K562 (cell line): ENCODE measurements around the gene PSPC1.

Experiments used
- ARID3B ChIP-seq: fragments of 250-450 bp; sonication (Bioruptor Pico); IDR thresholded peaks from 2 replicates; pipeline ENCODE4 v1.4.0; 2020; ENCODE audit warnings: borderline replicate concordance
- BRCA1 ChIP-seq, 2 experiments: fragments of 450-650 bp in 1 of 2; sonication (generic) in 1 of 2; formaldehyde crosslinking in 1 of 2; IDR thresholded peaks; 2 replicates each; pipeline versions ENCODE4 v1.5.0 to v1.6.1; 2017 to 2020; ENCODE audit warnings: mild to moderate bottlenecking in 1 of 2, missing genetic modification reagents in 1 of 2
- CTCF ChIP-seq, 3 experiments: IDR thresholded peaks in 2 of 3; conservative IDR thresholded peaks in 1 of 3; 2 replicates each; pipeline ENCODE4 v1.5.1; 2011 to 2012; ENCODE audit warnings: low read length in 3 of 3, mild to moderate bottlenecking in 3 of 3, control low read depth in 2 of 3, improper control_type of control experiment in 1 of 3, inconsistent platforms in 1 of 3, low read depth in 1 of 3, mixed read lengths in 1 of 3, moderate library complexity in 1 of 3; ENCODE audit not compliant: insufficient read depth in 2 of 3
- ELF4 ChIP-seq: fragments of 450-650 bp; formaldehyde crosslinking; IDR thresholded peaks from 2 replicates; pipeline ENCODE4 v1.4.0; 2022; ENCODE audit warnings: missing genetic modification characterization
- HMG20A ChIP-seq: fragments of 450-650 bp; formaldehyde crosslinking; conservative IDR thresholded peaks from 2 replicates; pipeline ENCODE4 v1.4.0; 2020; ENCODE audit warnings: mild to moderate bottlenecking, mixed read lengths
- HNRNPLL ChIP-seq: fragments of 200-400 bp; formaldehyde crosslinking; IDR thresholded peaks from 2 replicates; pipeline ENCODE4 v1.6.1; 2017; ENCODE audit warnings: low read length, low read depth, mild to moderate bottlenecking; ENCODE audit not compliant: poor library complexity, severe bottlenecking
- MGA ChIP-seq: fragments of 450-650 bp; IDR thresholded peaks from 2 replicates; pipeline ENCODE4 v1.6.1; 2016; ENCODE audit warnings: mild to moderate bottlenecking, moderate library complexity
- MTA2 ChIP-seq: fragments of 450-650 bp; IDR thresholded peaks from 2 replicates; pipeline ENCODE4 v1.6.1; 2016; ENCODE audit warnings: low read depth
- POLR2AphosphoS5 ChIP-seq: IDR thresholded peaks from 2 replicates; pipeline ENCODE4 v1.6.1; 2011; ENCODE audit warnings: mild to moderate bottlenecking, low read depth, low read length, moderate library complexity; ENCODE audit not compliant: control insufficient read depth, insufficient read depth
- TAF1 ChIP-seq: IDR thresholded peaks from 2 replicates; pipeline ENCODE4 v1.6.1; 2011; ENCODE audit warnings: mild to moderate bottlenecking, low read length, moderate library complexity; ENCODE audit not compliant: insufficient read depth, control insufficient read depth, severe bottlenecking; ENCODE audit errors: extremely low read depth
- ZNF23 ChIP-seq: fragments of 250-450 bp; sonication (Bioruptor Pico); IDR thresholded peaks from 2 replicates; pipeline ENCODE4 v1.4.0; 2020; ENCODE audit warnings: mild to moderate bottlenecking
- ZNF592 ChIP-seq: fragments of 450-650 bp; IDR thresholded peaks from 2 replicates; pipeline ENCODE4 v1.6.1; 2017; ENCODE audit warnings: antibody characterized with exemption, mild to moderate bottlenecking

GRCh38 chr13:19663416-19663979, 119.2 kb downstream of the PSPC1 start:
- TF ChIP-seq CTCF (IDR thresholded peaks at IDR 0.05 in 2 of 3, conservative IDR thresholded peaks at IDR 0.05 in 1 of 3; ENCODE audit: insufficient read depth in 2 of 3, low read depth in 1 of 3, low read length in 3 of 3), result no peak
- no peak for TF ChIP-seq HNRNPLL
- TF ChIP-seq ZNF592, result no peak
- no peak for TF ChIP-seq MGA
- TF ChIP-seq MTA2, result no peak
- no peak for TF ChIP-seq BRCA1 (IDR thresholded peaks at IDR 0.05)
- TF ChIP-seq BRCA1 (CRISPR knock-in tag; IDR thresholded peaks at IDR 0.05), result no peak
- TF ChIP-seq ARID3B (CRISPR knock-in tag), result no peak
- TF ChIP-seq ZNF23 (CRISPR knock-in tag), result no peak
- no peak for TF ChIP-seq ELF4
- no peak for TF ChIP-seq HMG20A (CRISPR knock-in tag)
- no peak for TF ChIP-seq TAF1
- TF ChIP-seq POLR2AphosphoS5, result no peak
